Left lung (tissue), 10 donors: ENCODE measurements around the gene CCR3. TPM values are rescaled to one million over a fixed set of nuclear protein-coding genes. Genes with fewer than 3 reads are reported as not detected.

ENCODE experiments used
- ATAC-seq: fragments of 200-7000 bp; cut with Tn5 transposase; one replicate; pipeline ENCODE4 v1.9.1; 2020; ENCODE audit warnings: moderate library complexity
- DNase-seq, 4 donors: peaks; one replicate each; pipeline ENCODE4 v3.0.0-alpha.2; 2013 to 2020
- H3K27ac ChIP-seq, 2 donors: fragments of 200-600 bp; sonication (generic) in 1 of 2; one replicate each; pipeline versions ENCODE4 v1.5.0 to v1.8.0; 2020 to 2021
- H3K27me3 ChIP-seq, 2 donors: fragments of 200-600 bp; sonication (generic) in 1 of 2; one replicate each; pipeline versions ENCODE4 v1.5.0 to v1.8.0; 2020 to 2021
- H3K36me3 ChIP-seq, 2 donors: fragments of 200-600 bp; sonication (generic) in 1 of 2; one replicate each; pipeline versions ENCODE4 v1.5.0 to v1.8.0; 2020 to 2021
- H3K4me1 ChIP-seq, 2 donors: fragments of 200-600 bp; one replicate each; pipeline ENCODE4 v1.8.0; 2021
- H3K4me3 ChIP-seq, 2 donors: fragments of 200-600 bp; sonication (generic) in 1 of 2; one replicate each; pipeline versions ENCODE4 v1.5.0 to v1.8.0; 2020 to 2021; ENCODE audit warnings: mild to moderate bottlenecking in 1 of 2
- H3K9me3 ChIP-seq, 2 donors: fragments of 200-600 bp; sonication (generic) in 1 of 2; one replicate each; pipeline versions ENCODE4 v1.5.0 to v1.8.0; 2020 to 2021
- intact Hi-C, 2 donors: fragments of 100-400 bp; cut with DNase I; formaldehyde crosslinking; loops; one replicate each; pipeline versions ENCODE4 v1.11.2 to v1.14.2; 2022
- polyA plus RNA-seq, 6 donors: library from polyadenylated mRNA; unstranded; fragments of 120-200 nt; gene quantifications; one replicate each; pipeline ENCODE4 v1.2.1, GENCODE V29; 2013; ENCODE audit not compliant: insufficient read length in 6 of 6
- total RNA-seq, 2 donors: library from RNA; stranded (reverse); fragmentation: NEBNext Ultra II Directional; extraction: Animal tissue kit (Norgen Biotek cat#: 25700); gene quantifications; one replicate each; pipeline ENCODE4 v1.2.1, GENCODE V29; 2021
- TF ChIP-seq, protein P1 (sequence below), 2 donors: fragments of 200-600 bp; sonication (generic) in 1 of 2; IDR thresholded peaks; one replicate each; pipeline versions ENCODE4 v1.5.0 to v1.8.0; 2021; ENCODE audit warnings: antibody characterized with exemption in 2 of 2
- donor health status: DM: no; HTN: yes; CAD: no.
- donor health status: DM: no; HTN: no; CAD: no.

CCR3 gene
- total and polyA plus RNA-seq, 8 donors: 0.10 to 0.22 (median 0.20) TPM; not detected in 3

- Histone ChIP-seq H3K36me3 (no peaks in the 10 kb centered on the region), H3K4me1 (peaks cover 0 to 13% of the 10 kb centered on the region in 2 donors), H3K27me3 (no peaks in the 10 kb centered on the region), H3K27ac (no peak overlapping the region), H3K4me3 (no peak overlapping the region), H3K9me3 (no peaks in the 10 kb centered on the region)
- ATAC-seq (no peak), DNase-seq (no peak)
- TF ChIP-seq, protein P1, sequence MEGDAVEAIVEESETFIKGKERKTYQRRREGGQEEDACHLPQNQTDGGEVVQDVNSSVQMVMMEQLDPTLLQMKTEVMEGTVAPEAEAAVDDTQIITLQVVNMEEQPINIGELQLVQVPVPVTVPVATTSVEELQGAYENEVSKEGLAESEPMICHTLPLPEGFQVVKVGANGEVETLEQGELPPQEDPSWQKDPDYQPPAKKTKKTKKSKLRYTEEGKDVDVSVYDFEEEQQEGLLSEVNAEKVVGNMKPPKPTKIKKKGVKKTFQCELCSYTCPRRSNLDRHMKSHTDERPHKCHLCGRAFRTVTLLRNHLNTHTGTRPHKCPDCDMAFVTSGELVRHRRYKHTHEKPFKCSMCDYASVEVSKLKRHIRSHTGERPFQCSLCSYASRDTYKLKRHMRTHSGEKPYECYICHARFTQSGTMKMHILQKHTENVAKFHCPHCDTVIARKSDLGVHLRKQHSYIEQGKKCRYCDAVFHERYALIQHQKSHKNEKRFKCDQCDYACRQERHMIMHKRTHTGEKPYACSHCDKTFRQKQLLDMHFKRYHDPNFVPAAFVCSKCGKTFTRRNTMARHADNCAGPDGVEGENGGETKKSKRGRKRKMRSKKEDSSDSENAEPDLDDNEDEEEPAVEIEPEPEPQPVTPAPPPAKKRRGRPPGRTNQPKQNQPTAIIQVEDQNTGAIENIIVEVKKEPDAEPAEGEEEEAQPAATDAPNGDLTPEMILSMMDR (IDR thresholded peaks at IDR 0.05): no peak
- intact Hi-C loops: no loop called here
These were observed 3.9 kb upstream of the CCR3 start for GRCh38 chr3:46238386-46238785.

- Histone ChIP-seq H3K27ac (no peak overlapping the region), H3K4me1 (peaks cover 0 to 9% of the 10 kb centered on the region in 2 donors), H3K36me3 (no peaks in the 10 kb centered on the region), H3K9me3 (no peaks in the 10 kb centered on the region), H3K4me3 (no peak overlapping the region), H3K27me3 (no peaks in the 10 kb centered on the region)
- TF ChIP-seq, protein P1 (IDR thresholded peaks at IDR 0.05): no peak
- DNase-seq (no peak), ATAC-seq (no peak)
- intact Hi-C loops: no loop called here
These were observed 2.8 kb upstream of the CCR3 start for GRCh38 chr3:46239301-46239938.

DNA sequence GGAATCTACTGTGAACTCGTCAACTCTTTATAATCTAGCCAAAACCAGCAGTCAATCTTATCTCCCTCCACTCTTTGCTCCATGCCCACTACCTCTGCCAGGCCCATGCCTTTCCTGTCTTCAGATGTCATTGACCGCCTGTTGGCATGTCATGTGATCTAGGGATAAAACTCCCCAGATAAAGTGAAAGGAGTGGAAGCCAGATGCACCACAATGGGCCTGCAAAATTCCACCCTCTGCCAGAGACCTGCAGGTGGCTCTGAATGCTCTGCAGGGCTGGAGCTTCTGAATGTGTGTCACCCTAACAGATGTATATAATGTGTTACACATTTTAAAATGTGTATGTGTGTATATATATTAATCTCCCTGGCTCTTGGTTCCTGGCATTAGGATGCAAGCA, 2.3 kb upstream of the CCR3 start:
- Histone ChIP-seq H3K4me1 (peaks cover 0 to 9% of the 10 kb centered on the region in 2 donors), H3K27ac (no peak overlapping the region), H3K9me3 (no peaks in the 10 kb centered on the region), H3K4me3 (no peak overlapping the region), H3K27me3 (no peaks in the 10 kb centered on the region), H3K36me3 (no peaks in the 10 kb centered on the region)
- DNase-seq: no peak
- intact Hi-C loops: no loop called here
- TF ChIP-seq, protein P1 (IDR thresholded peaks at IDR 0.05): no peak
- ATAC-seq: no peak

DNA sequence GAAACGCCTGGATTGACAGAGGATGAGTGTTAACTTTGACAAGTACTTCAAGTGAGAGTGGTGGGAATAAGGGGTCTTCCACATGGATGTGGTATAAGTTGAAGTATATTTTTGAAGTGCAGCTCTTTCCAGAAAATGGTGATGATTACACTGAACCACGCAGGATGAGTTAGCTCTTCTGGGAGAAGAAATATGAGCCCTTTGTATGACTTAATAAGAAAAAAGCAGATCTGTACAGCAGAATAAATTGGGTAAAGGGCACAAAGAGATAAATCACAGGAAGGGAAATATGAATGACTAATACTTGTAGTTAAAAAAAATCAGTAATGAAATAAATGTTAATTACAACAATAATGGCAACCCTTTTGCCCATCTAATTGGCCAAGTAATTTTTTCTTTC, 1.3 kb downstream of the CCR3 start:
- Histone ChIP-seq H3K36me3 (no peaks in the 10 kb centered on the region), H3K27ac (no peak overlapping the region), H3K4me1 (peaks cover 0 to 9% of the 10 kb centered on the region in 2 donors), H3K4me3 (no peak overlapping the region), H3K9me3 (no peaks in the 10 kb centered on the region), H3K27me3 (no peaks in the 10 kb centered on the region)
- TF ChIP-seq, protein P1 (IDR thresholded peaks at IDR 0.05): no peak
- ATAC-seq (no peak), DNase-seq (no peak)
- intact Hi-C loops: no loop called here

- Histone ChIP-seq H3K4me3 (no peak overlapping the region), H3K27me3 (no peaks in the 10 kb centered on the region), H3K27ac (no peak overlapping the region), H3K36me3 (no peaks in the 10 kb centered on the region), H3K9me3 (no peaks in the 10 kb centered on the region), H3K4me1 (peaks cover 0 to 9% of the 10 kb centered on the region in 2 donors)
- intact Hi-C loops: no loop called here
- TF ChIP-seq, protein P1 (IDR thresholded peaks at IDR 0.05): no peak
- peak; percentile 33 for ATAC-seq
- no peak for DNase-seq
These were observed 2.9 kb downstream of the CCR3 start for GRCh38 chr3:46245146-46245545.
